Endothelial cell (in vitro differentiated cells): ENCODE results near the gene GPR158. TPM values are rescaled to one million over a fixed set of nuclear protein-coding genes. Genes with fewer than 3 reads are reported as not detected.

ENCODE experiments used
- DNase-seq: peaks from one replicate; pipeline ENCODE4 v3.0.0; 2021; ENCODE audit warnings: low spot score
- H3K27ac Mint-ChIP-seq: one replicate; pipeline ENCODE4 v1.8.0; 2021; ENCODE audit warnings: mixed read lengths, inconsistent platforms; ENCODE audit not compliant: unreplicated experiment
- H3K27me3 Mint-ChIP-seq: one replicate; pipeline ENCODE4 v1.8.0; 2021; ENCODE audit warnings: mild to moderate bottlenecking, moderate library complexity, mixed read lengths, inconsistent platforms; ENCODE audit not compliant: unreplicated experiment
- H3K36me3 Mint-ChIP-seq: one replicate; pipeline ENCODE4 v1.8.0; 2021; ENCODE audit warnings: mild to moderate bottlenecking, low read depth, mixed read lengths, inconsistent platforms; ENCODE audit not compliant: unreplicated experiment
- H3K4me1 Mint-ChIP-seq: one replicate; pipeline ENCODE4 v1.8.0; 2021; ENCODE audit warnings: mild to moderate bottlenecking, mixed read lengths, inconsistent platforms; ENCODE audit not compliant: unreplicated experiment
- H3K4me3 Mint-ChIP-seq: one replicate; pipeline ENCODE4 v1.8.0; 2021; ENCODE audit warnings: mild to moderate bottlenecking, mixed read lengths, inconsistent platforms; ENCODE audit not compliant: unreplicated experiment
- H3K9me3 Mint-ChIP-seq: one replicate; pipeline ENCODE4 v1.8.0; 2021; ENCODE audit warnings: mixed read lengths, inconsistent platforms; ENCODE audit not compliant: unreplicated experiment
- total RNA-seq: library from RNA; stranded (reverse); fragmentation: NEBNext Ultra II Directional; extraction: Animal tissue kit (Norgen Biotek cat#: 25700); gene quantifications from one replicate; pipeline ENCODE4 v1.2.1, GENCODE V29; 2021; ENCODE audit not compliant: unreplicated experiment
- TF ChIP-seq, protein P1 (sequence below): fragments of 200-600 bp; sonication (generic); IDR thresholded peaks from one replicate; pipeline ENCODE4 v1.5.0; 2021; ENCODE audit warnings: antibody characterized with exemption; ENCODE audit not compliant: unreplicated experiment

The GPR158 gene
- total RNA-seq, 1 donor from 2014 or later, result 0.13 TPM

DNA sequence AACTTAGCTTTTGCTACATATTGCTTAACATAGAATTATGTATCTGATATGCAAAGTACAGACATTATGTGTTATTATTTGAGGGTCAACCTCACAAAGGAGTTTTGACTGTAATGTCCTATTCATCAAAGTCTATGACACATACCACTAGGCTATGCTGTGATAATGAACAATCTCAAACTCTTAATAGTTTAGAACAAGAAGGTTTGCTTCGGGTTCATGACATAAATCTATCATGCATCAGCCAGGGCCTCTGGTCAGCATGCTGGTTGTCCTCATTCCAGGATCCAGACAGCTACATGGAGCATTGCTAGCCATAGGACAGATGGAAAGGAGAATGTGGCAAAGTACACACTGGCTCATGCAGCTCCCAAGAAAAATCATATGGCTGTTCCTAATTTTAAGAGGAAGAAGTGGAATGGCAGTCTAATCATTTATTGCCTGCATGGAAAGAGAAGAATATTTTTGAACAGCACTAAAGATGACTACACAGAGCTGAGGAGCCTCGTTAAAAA is 332.1 kb downstream of the GPR158 start:
- Mint-ChIP-seq H3K4me3 (no peak overlapping the region), H3K9me3 (no peaks in the 10 kb centered on the region), H3K36me3 (no peaks in the 10 kb centered on the region), H3K4me1 (peaks cover 5% of the 10 kb centered on the region), H3K27ac (no peak overlapping the region), H3K27me3 (peaks cover under 1% of the 10 kb centered on the region)
- DNase-seq, result no peak
- TF ChIP-seq, protein P1, sequence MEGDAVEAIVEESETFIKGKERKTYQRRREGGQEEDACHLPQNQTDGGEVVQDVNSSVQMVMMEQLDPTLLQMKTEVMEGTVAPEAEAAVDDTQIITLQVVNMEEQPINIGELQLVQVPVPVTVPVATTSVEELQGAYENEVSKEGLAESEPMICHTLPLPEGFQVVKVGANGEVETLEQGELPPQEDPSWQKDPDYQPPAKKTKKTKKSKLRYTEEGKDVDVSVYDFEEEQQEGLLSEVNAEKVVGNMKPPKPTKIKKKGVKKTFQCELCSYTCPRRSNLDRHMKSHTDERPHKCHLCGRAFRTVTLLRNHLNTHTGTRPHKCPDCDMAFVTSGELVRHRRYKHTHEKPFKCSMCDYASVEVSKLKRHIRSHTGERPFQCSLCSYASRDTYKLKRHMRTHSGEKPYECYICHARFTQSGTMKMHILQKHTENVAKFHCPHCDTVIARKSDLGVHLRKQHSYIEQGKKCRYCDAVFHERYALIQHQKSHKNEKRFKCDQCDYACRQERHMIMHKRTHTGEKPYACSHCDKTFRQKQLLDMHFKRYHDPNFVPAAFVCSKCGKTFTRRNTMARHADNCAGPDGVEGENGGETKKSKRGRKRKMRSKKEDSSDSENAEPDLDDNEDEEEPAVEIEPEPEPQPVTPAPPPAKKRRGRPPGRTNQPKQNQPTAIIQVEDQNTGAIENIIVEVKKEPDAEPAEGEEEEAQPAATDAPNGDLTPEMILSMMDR, result no peak

DNA sequence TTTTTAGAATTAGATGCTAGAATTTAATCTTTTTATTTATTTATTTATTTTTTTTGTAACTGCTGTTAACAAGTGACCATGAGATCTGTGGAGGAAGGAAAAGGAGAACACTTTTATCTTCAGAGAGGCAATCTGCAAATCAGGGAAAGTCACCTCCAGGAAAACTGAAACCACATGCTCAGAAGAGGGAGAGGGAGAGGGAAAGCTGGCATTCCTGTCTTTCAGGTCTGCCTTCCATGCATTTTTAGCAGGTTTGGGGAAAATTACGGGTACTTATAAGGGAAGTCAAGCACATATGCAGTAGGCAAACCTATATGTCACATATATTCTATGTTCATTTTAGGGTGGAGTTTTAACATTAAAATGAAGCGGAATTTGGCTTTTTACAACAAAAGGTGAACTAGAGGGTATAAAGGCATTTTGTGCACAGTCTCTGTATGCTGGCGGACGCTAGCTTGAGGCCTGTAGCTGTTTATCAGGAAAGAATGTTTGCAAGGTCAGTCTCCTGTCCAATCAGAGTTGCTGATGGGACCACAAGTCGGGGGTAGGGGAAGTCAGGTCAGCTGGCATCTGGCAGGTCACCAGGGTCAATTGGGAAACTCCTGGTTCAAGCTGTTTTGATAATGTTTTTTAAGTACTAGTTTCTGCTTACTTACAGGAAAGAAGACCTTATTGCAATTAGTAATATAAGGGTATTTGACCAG is 333.5 kb downstream of the GPR158 start:
- H3K4me3 Mint-ChIP-seq, result no peak overlapping the region
- no peak for DNase-seq
- H3K27ac Mint-ChIP-seq, result no peak overlapping the region

DNA sequence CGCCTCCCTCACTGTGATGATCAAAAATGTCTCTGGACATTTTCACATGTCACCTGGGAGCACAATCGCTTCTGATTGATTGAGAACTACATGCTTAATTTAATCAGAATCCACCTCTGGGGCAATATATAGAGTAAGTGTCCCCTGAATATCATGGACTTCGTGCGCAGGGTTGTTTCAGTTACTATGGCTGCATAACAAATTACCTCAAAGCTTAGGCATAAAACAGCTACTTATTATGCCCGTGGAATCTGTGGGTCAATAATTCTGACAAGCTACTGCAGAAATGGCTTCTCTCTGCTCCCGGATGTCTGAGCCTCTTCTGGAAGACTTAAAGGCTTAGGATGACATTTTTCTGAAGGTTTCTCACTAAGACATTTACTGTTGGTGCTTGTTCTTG is 334.4 kb downstream of the GPR158 start:
- TF ChIP-seq, protein P1, result no peak

More for the DNA sequence above, 333.5 kb downstream of the GPR158 start:
- H3K27me3 Mint-ChIP-seq, result peaks cover 1% of the 10 kb centered on the region
- peaks cover 5% of the 10 kb centered on the region for H3K4me1 Mint-ChIP-seq
- no peaks in the 10 kb centered on the region for H3K36me3 Mint-ChIP-seq
- no peaks in the 10 kb centered on the region for H3K9me3 Mint-ChIP-seq
- TF ChIP-seq, protein P1, result no peak

DNA sequence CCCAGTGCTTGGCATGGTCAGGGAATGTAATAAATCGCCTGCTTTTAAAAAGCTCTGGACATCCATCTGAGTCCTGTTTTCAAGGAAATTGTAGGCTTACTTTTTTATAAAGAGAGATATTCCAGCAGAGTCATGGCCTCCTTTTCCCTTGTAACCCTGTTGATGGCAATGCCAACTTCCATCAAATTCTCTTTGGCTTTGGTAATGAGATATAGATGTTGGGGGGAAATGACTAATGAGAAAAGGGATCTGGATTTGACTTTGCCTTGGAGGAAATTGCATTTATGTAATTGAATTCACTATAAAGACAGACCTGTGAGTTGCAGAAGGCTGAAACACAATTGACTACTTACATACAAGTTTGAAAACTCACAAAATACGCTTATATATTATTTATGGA is 347.5 kb downstream of the GPR158 start:
- TF ChIP-seq, protein P1, result no peak
- Mint-ChIP-seq H3K27ac (no peak overlapping the region), H3K4me3 (no peak overlapping the region), H3K27me3 (no peaks in the 10 kb centered on the region), H3K36me3 (no peaks in the 10 kb centered on the region), H3K4me1 (no peaks in the 10 kb centered on the region), H3K9me3 (no peaks in the 10 kb centered on the region)
- DNase-seq, result no peak

More for the DNA sequence above, 334.4 kb downstream of the GPR158 start:
- H3K9me3 Mint-ChIP-seq, result no peaks in the 10 kb centered on the region
- H3K4me3 Mint-ChIP-seq, result no peak overlapping the region
- no peak for DNase-seq
- H3K27me3 Mint-ChIP-seq, result peaks cover 1% of the 10 kb centered on the region
- no peak overlapping the region for H3K27ac Mint-ChIP-seq
- peaks cover 5% of the 10 kb centered on the region for H3K4me1 Mint-ChIP-seq
- no peaks in the 10 kb centered on the region for H3K36me3 Mint-ChIP-seq

DNA sequence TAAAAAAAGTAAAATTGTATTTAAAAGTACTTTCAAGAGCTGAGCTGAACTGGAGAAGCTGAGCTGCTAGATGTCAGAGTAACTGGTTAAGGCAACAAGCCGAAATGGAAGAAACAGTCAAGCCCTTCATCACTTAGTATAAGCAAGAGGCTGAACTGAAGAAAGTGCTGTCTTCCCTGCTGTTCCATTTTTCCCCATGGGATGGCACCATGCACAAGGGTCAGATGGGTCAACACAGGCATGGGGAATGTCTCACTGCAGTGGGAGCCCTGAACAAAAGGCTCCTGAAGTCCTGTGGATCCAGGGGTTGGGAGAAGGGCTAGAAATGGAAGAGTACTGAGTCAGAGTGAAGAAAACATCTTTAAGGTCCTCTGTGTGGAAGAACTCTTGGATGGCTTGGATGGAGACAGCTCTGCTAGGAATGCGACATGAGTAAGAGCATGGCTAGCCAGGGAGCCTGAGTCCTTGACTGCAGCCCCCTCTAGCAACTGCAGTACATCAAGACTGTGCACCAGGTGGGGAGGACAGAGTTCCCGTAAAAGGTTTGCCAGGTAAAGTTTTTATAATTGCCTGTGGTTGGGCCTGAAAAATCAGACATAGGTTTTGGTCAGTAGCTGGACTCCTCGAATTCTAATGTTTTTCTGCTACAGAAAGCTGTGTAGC is 348.3 kb downstream of the GPR158 start:
- peak; percentile 80 for DNase-seq
- Mint-ChIP-seq H3K9me3 (no peaks in the 10 kb centered on the region), H3K4me3 (no peak overlapping the region), H3K36me3 (no peaks in the 10 kb centered on the region), H3K27me3 (no peaks in the 10 kb centered on the region), H3K4me1 (no peaks in the 10 kb centered on the region), H3K27ac (no peak overlapping the region)
- TF ChIP-seq, protein P1, result peak; percentile 67
